Activated CD4-positive, alpha-beta memory T cell treated with anti-CD3 and anti-CD28 coated beads for 36 hours (primary cell): Measurements from ENCODE around the gene BAHD1. TPM values are rescaled to one million over a fixed set of nuclear protein-coding genes. Genes with fewer than 3 reads are reported as not detected.

Source experiments
- CTCF ChIA-PET: fragments of 350-600 bp; sonication (Branson Sonifier 250); formaldehyde crosslinking; loops from one replicate; lab custom pipeline; 2021; ENCODE audit warnings: antibody characterized with exemption, inconsistent platforms; lab: Charles Lee
- POLR2A ChIA-PET: fragments of 350-600 bp; sonication (Branson Sonifier 250); formaldehyde crosslinking; loops from one replicate; lab custom pipeline; 2021; ENCODE audit warnings: antibody characterized with exemption; lab: Charles Lee
- DNase-seq: peaks from one replicate; pipeline ENCODE4 v3.0.0-alpha.2; 2020
- H3K27ac Mint-ChIP-seq: one replicate; pipeline ENCODE4 v1.8.0; 2021; ENCODE audit warnings: mixed read lengths
- H3K27me3 Mint-ChIP-seq: one replicate; pipeline ENCODE4 v1.8.0; 2021; ENCODE audit warnings: mixed read lengths
- H3K36me3 Mint-ChIP-seq: one replicate; pipeline ENCODE4 v1.8.0; 2021; ENCODE audit warnings: mixed read lengths
- H3K4me1 Mint-ChIP-seq: one replicate; pipeline ENCODE4 v1.8.0; 2021; ENCODE audit warnings: low read depth, mixed read lengths
- H3K4me3 Mint-ChIP-seq: one replicate; pipeline ENCODE4 v1.8.0; 2021; ENCODE audit warnings: mild to moderate bottlenecking, mixed read lengths
- H3K9me3 Mint-ChIP-seq: one replicate; pipeline ENCODE4 v1.8.0; 2021; ENCODE audit warnings: mixed read lengths
- intact Hi-C: fragments of 100-400 bp; cut with micrococcal nuclease; formaldehyde crosslinking; loops from one replicate; pipeline ENCODE4 v1.15.1; 2023
- total RNA-seq, 2 experiments: library from RNA; stranded (reverse); gene quantifications; one replicate each; pipeline ENCODE4 v1.2.3, GENCODE V29; 2021

Gene BAHD1
- total RNA-seq, 2 experiments from 2014 or later, result 18.8 to 19.5 TPM

DNA sequence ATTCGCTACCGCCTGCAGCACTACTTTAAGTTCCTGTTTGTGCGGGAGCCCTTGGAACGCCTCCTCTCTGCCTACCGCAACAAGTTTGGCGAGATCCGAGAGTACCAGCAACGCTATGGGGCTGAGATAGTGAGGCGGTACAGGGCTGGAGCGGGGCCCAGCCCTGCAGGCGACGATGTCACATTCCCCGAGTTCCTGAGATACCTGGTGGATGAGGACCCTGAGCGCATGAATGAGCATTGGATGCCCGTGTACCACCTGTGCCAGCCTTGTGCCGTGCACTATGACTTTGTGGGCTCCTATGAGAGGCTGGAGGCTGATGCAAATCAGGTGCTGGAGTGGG, 31.0 kb downstream of the BAHD1 start:
- intact Hi-C loops, result loop anchor here (1.0 kb wide), 1 partner anchor 22 kb away; no protein-coding TSS in a partner anchor
- Mint-ChIP-seq H3K27me3 (no peaks in the 10 kb centered on the region), H3K4me3 (peak overlapping the region; percentile 84), H3K27ac (peak overlapping the region; percentile 76), H3K9me3 (no peaks in the 10 kb centered on the region), H3K4me1 (peaks cover 19% of the 10 kb centered on the region), H3K36me3 (no peaks in the 10 kb centered on the region)
- peak; percentile 37 for DNase-seq
- ChIA-PET CTCF (no interaction called here), POLR2A (no interaction called here)

DNA sequence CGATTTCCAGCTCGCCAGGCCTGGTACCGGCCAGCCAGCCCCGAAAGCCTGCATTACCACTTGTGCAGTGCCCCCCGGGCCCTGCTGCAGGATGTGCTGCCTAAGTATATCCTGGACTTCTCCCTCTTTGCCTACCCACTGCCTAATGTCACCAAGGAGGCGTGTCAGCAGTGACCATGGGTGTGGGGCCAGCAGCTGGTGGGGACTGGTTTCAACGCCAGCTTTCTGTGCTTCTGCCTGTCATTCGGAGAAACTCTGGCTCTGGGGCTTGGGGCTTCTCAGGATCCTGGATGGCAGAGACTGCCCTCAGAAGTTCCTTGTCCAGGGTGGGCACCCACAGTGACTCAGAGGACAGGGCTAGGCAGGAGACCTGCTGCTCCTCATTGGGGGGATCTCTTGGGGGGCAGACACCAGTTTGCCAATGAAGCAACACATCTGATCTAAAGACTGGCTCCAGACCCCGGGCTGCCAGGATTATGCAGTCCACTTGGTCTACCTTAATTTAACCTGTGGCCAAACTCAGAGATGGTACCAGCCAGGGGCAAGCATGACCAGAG, 31.5 kb downstream of the BAHD1 start:
- intact Hi-C loops, result no loop called here
- no peak for DNase-seq

GRCh38 chr15:40474581-40474980, 33.8 kb downstream of the BAHD1 start:
- ChIA-PET CTCF (no interaction called here), POLR2A (no interaction called here)
- no peak for DNase-seq
- Mint-ChIP-seq H3K36me3 (no peaks in the 10 kb centered on the region), H3K27ac (no peak overlapping the region), H3K27me3 (no peaks in the 10 kb centered on the region), H3K4me1 (peaks cover 10% of the 10 kb centered on the region), H3K4me3 (no peak overlapping the region), H3K9me3 (no peaks in the 10 kb centered on the region)
- intact Hi-C loops, result no loop called here

More for the DNA sequence above, 31.5 kb downstream of the BAHD1 start:
- Mint-ChIP-seq H3K4me3 (peak overlapping the region; percentile 84), H3K4me1 (peaks cover 17% of the 10 kb centered on the region), H3K27me3 (no peaks in the 10 kb centered on the region), H3K27ac (peak overlapping the region; percentile 76), H3K36me3 (no peaks in the 10 kb centered on the region), H3K9me3 (no peaks in the 10 kb centered on the region)
- POLR2A ChIA-PET, result no interaction called here
- CTCF ChIA-PET, result no interaction called here

DNA sequence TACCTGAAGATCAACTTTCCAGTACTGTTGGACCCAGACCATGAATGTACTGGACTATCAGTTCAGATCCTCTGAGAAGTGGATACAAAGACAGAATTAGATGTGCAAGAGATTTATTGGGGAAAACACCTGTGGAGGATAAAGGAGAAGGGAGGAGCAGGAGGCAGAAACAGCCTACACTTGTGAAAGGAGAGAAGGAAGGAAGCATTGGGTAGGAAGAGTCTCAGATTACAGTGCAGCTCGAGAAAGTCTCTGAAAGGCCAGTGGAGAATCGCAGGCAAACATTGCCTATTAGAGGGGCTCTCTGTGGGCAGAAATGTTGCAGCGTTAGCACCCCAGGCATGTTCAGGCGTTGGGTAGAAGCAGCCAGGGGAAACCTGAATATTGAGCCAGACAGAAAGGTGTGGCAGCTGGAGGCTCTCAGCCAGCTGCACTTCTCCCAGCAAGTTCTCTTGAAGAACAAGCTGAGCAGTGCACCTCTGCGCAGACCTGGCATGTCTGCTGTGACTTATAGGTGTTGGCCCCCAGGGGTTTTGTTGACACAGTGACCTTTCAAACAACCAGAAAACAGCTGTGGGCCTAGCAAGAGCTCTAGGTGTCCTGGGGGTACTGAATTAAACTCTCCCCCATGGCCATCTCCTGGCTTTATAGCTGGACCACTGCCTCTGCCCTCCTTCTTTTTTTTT, 37.0 kb downstream of the BAHD1 start:
- H3K9me3 Mint-ChIP-seq, result no peaks in the 10 kb centered on the region
- H3K27ac Mint-ChIP-seq, result no peak overlapping the region
- CTCF ChIA-PET, result interaction anchor here (1.1 to 1.2 kb wide), 3 partner anchors 42 to 417 kb away, joined by 3 read pairs; partner anchors contain the start of gene VPS18
- no peak overlapping the region for H3K4me3 Mint-ChIP-seq
- H3K27me3 Mint-ChIP-seq, result peaks cover 2% of the 10 kb centered on the region
- no peaks in the 10 kb centered on the region for H3K36me3 Mint-ChIP-seq
- POLR2A ChIA-PET, result interaction anchor here (0.7 kb wide), 1 partner anchor 106 kb away, joined by 3 read pairs; no protein-coding TSS in a partner anchor
- intact Hi-C loops, result no loop called here
- no peaks in the 10 kb centered on the region for H3K4me1 Mint-ChIP-seq
- no peak for DNase-seq

DNA sequence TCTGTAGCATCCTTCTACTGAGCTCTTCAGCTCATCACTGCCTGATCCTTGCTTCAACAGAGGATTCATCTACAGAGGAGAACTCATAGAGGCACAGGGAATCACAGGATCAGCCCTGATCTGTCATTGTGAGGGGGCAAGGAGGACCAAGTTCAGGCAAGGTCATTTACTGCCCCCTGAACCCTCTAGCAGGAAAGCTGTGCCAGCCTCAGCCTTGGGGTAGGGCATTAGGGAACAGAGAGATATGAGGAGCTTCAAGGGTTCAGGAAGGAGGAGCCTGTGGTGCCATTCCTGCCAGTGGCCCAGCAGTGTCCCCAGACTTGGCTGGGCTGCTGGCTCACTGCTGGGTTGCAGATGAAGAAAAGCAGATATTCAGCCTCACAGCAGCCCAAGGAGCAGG, 38.3 kb downstream of the BAHD1 start:
- Mint-ChIP-seq H3K9me3 (no peaks in the 10 kb centered on the region), H3K4me1 (no peaks in the 10 kb centered on the region), H3K27ac (no peak overlapping the region), H3K27me3 (peaks cover 2% of the 10 kb centered on the region), H3K4me3 (no peak overlapping the region), H3K36me3 (no peaks in the 10 kb centered on the region)
- ChIA-PET CTCF (no interaction called here), POLR2A (no interaction called here)
- intact Hi-C loops, result no loop called here
- DNase-seq, result no peak

GRCh38 chr15:40481341-40482074, 40.8 kb downstream of the BAHD1 start:
- intact Hi-C loops, result no loop called here
- CTCF ChIA-PET, result interaction anchor here (1.8 kb wide), 1 partner anchor 137 kb away, joined by 5 read pairs; no protein-coding TSS in a partner anchor
- peaks cover 2% of the 10 kb centered on the region for H3K27me3 Mint-ChIP-seq

GRCh38 chr15:40483919-40484318, 43.2 kb downstream of the BAHD1 start:
- H3K4me3 Mint-ChIP-seq, result no peak overlapping the region
- CTCF ChIA-PET, result no interaction called here

More at GRCh38 chr15:40481341-40482074, 40.8 kb downstream of the BAHD1 start:
- Mint-ChIP-seq H3K4me1 (no peaks in the 10 kb centered on the region), H3K27ac (no peak overlapping the region), H3K36me3 (no peaks in the 10 kb centered on the region), H3K4me3 (no peak overlapping the region), H3K9me3 (no peaks in the 10 kb centered on the region)
- POLR2A ChIA-PET, result no interaction called here
- DNase-seq, result no peak

GRCh38 chr15:40486066-40486770, 45.5 kb downstream of the BAHD1 start:
- DNase-seq, result no peak
- Mint-ChIP-seq H3K9me3 (no peaks in the 10 kb centered on the region), H3K36me3 (no peaks in the 10 kb centered on the region), H3K4me3 (peak overlapping the region; percentile 12), H3K4me1 (no peaks in the 10 kb centered on the region), H3K27ac (no peak overlapping the region), H3K27me3 (no peaks in the 10 kb centered on the region)
- intact Hi-C loops, result no loop called here
- CTCF ChIA-PET, result no interaction called here
- POLR2A ChIA-PET, result no interaction called here

More at GRCh38 chr15:40483919-40484318, 43.2 kb downstream of the BAHD1 start:
- Mint-ChIP-seq H3K4me1 (no peaks in the 10 kb centered on the region), H3K27me3 (peaks cover 2% of the 10 kb centered on the region), H3K27ac (no peak overlapping the region), H3K36me3 (no peaks in the 10 kb centered on the region), H3K9me3 (no peaks in the 10 kb centered on the region)
- DNase-seq, result no peak
- POLR2A ChIA-PET, result no interaction called here
- intact Hi-C loops, result no loop called here

- no peak for DNase-seq
- no peak overlapping the region for H3K4me3 Mint-ChIP-seq
- no peaks in the 10 kb centered on the region for H3K27me3 Mint-ChIP-seq
- H3K27ac Mint-ChIP-seq, result no peak overlapping the region
- POLR2A ChIA-PET, result no interaction called here
- H3K9me3 Mint-ChIP-seq, result no peaks in the 10 kb centered on the region
- H3K36me3 Mint-ChIP-seq, result no peaks in the 10 kb centered on the region
- CTCF ChIA-PET, result interaction anchor here (1.0 kb wide), 1 partner anchor 19 kb away, joined by 4 read pairs; no protein-coding TSS in a partner anchor
- peaks cover 6% of the 10 kb centered on the region for H3K4me1 Mint-ChIP-seq
- intact Hi-C loops, result no loop called here
Measured at GRCh38 chr15:40487816-40488682, 47.3 kb downstream of the BAHD1 start.

DNA sequence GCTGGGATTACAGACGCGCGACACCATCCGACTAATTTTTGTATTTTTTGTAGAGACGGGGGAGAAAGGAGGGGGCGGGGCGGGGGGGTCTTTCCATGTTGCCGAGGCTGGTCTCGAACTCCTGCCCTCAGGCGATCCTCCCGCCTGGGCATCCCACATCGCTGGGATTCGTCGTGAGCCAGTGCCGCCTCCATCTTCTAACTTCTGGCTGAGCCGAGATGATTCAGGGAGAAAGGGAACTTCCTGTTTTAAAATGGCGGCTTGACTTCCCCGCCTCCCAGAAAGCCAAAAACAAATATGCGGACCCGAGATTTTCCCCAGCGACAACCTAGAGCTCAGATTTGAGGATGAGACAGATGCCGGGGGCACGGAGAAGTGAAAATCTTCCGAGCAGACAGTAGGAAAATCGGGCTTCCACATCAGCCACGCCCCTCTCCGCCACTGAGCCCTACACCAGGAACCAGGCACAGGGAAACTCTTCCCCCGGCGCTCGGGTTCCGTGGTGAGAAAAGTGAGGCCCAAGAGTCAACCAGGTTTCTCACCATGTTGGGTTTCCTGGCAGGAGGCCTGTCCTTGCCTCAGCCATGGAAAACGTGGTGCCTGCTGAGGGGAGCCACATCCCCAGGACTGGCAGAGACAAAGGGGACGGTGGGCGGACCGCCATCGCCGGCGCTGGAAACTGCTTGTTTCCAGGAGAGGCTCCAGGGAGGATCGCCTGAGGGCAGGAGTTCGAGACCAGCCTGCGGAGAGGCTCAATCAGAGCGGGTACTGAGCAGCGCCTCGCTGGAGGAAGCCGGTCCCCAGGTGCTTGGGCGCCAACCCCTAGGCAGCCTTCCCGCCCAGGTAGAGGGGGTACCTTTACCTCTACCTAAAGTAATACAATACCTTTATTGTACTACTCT, 48.8 kb downstream of the BAHD1 start:
- Mint-ChIP-seq H3K9me3 (no peaks in the 10 kb centered on the region), H3K27me3 (no peaks in the 10 kb centered on the region), H3K4me1 (peaks cover 19% of the 10 kb centered on the region), H3K4me3 (no peak overlapping the region), H3K27ac (no peak overlapping the region), H3K36me3 (no peaks in the 10 kb centered on the region)
- intact Hi-C loops, result loop anchor here (5.0 kb wide), 1 partner anchor 47 kb away; the partner anchor contains the start of gene BAHD1
- no peak for DNase-seq
- POLR2A ChIA-PET, result no interaction called here
- CTCF ChIA-PET, result interaction anchor here (0.7 kb wide), 1 partner anchor 357 kb away, joined by 3 read pairs; no protein-coding TSS in a partner anchor
